Stimulated activated CD4-positive, alpha-beta T cell treated with anti-CD3 and anti-CD28 coated beads, TNF-alpha, amount 100 ng/mL, for 48 hours (primary cell): ENCODE measurements around the gene PROM2.
"Not testable (repeated sequence)": the region's sequence is repeated elsewhere in the genome, so short reads cannot be mapped to it uniquely, and the experiment has no call there.

Source experiments
- DNase-seq, 3 donors: peaks; one replicate each; pipeline ENCODE4 v3.0.0-alpha.2; 2020; ENCODE audit warnings: low read depth in 3 of 3

The PROM2 gene, protein sequence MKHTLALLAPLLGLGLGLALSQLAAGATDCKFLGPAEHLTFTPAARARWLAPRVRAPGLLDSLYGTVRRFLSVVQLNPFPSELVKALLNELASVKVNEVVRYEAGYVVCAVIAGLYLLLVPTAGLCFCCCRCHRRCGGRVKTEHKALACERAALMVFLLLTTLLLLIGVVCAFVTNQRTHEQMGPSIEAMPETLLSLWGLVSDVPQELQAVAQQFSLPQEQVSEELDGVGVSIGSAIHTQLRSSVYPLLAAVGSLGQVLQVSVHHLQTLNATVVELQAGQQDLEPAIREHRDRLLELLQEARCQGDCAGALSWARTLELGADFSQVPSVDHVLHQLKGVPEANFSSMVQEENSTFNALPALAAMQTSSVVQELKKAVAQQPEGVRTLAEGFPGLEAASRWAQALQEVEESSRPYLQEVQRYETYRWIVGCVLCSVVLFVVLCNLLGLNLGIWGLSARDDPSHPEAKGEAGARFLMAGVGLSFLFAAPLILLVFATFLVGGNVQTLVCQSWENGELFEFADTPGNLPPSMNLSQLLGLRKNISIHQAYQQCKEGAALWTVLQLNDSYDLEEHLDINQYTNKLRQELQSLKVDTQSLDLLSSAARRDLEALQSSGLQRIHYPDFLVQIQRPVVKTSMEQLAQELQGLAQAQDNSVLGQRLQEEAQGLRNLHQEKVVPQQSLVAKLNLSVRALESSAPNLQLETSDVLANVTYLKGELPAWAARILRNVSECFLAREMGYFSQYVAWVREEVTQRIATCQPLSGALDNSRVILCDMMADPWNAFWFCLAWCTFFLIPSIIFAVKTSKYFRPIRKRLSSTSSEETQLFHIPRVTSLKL

DNA sequence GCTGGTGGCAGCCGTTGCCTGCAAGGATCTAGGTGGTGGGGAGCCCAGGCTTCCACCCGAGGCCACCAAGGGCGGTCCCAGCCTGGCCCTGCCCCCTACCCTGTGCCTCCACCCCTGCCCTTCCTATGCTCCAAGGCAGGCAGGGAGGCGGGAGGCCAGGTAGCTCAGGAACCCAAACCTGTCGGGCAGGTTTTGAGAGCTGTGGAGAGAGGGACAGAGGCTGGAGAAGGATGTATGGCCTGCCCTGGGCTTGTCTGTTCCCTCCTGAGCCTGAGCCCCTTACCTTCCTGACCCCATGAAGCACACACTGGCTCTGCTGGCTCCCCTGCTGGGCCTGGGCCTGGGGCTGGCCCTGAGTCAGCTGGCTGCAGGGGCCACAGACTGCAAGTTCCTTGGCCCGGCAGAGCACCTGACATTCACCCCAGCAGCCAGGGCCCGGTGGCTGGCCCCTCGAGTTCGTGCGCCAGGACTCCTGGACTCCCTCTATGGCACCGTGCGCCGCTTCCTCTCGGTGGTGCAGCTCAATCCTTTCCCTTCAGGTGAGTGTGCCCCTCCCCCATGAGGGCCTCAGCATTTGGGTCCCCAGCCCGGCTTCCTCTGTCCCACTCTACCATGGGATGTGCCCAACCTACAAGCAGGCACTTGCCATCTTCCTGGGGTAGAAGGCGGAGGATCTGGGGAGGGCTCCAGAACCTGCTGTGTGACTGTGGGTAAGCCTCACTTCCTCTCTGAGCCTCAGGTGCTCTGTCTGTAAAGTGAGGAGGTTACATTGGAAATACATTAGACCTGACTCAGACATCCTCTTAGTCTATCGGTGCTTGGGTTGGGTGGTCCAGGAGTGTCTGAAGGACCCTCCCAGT lies at the start of gene PROM2:
Gene PROM2, plus strand, starts transcription at position 159 of the 860 bp plus-strand sequence. Its CDS starts 137 bp downstream, at position 296.
- DNase-seq = no peak

DNA sequence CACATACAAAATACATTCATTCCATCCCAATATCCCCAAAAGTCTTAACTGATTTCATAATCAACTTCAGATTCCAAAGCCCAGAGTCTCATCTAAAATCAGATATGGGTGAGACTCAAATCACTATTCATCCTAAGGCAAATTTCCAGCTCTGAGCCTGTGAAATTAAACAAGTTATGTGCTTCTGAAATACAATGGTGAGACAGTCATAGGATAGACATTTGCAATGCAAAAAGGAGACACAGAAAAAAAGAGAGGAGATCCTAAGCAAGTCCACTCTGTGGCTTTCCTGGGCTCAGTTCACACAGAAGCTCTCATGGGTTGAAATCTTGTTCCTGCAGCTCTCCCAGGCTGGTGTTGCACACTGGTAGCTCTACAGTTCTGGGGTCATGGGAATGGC lies 48.6 kb upstream of the PROM2 start:
- DNase-seq = no peak

DNA sequence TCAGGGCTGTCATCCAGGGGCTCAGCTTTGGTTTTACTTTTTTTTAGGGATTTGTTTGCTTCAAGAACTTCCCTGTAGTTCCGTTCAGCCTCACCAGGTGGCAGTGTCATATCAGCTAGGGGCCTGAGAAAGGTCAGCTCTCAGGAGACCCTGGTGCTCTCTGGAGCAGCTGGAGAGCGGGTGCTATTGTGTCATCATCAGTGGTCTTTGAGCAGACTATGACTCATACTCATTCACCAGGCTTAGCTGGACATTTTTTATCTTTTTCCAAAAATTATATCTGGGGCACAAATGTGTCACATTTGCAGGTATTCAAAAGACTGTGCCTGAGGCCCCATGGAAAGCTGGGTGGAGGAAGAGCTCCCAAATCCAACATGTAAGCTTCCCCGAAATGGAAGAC lies 42.5 kb upstream of the PROM2 start:
- DNase-seq = peak in 1 of 3 donors; percentile 11

DNA sequence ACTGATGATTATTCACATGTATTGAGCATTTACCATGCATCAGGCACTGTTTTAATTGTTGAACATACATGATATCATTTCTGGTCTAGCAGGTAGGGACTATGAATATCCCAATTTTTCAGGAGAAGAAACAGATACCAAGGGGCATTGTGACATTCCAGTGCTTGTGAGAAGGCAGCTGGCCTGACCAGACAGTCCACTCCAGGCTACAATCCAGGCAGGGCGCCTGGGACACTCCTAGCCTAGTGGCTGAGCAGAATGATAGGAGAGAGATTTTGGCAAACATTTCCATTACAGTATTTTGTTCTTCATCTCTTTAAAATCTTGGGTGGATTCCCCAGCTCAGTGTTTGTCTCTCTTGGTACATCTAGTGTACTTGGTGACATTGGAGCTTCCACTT lies 42.0 kb upstream of the PROM2 start:
- DNase-seq = no peak

DNA sequence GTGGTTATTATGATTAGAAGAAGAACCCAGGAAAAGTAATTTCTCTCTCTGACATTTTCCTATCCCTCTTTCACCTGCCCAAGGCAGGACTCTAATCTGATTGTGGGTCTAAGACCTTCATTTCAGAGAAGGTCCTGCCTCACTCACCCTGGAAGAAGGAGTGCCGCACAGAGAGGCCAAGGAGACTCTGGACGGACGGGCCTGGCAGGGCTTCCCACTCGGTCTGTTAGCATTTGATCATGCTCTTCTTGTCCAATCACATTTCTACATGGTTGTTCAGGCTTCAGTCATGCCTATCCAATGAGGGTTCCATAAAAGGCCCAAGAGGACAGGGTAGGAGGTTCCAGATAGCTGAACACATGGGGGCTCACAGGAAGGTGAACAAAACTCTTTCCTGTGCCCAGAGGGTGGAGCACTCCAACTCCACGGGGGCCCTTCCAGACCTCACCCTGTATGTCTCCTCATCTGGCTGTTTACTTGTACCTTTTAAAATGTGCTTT lies 39.9 kb upstream of the PROM2 start:
- no peak for DNase-seq

DNA sequence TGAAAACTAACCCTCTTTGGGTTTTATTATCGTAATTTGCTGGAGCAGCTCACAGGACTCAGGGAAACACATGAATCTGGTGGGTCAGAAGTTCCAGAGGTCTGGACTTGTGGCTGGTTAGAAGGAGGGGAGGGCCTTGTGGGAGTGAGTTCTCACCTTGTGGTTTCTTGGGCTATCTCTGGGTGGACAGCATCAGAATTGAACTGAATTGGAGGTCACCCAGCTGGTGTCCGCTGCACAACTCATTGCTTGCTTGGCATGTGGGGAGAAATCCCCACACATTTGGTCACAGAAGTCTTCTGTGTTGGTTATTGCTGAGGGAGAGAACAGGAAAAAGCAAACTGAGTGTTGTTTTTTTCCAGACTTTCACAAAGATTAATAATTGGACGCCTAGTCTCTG lies 39.4 kb upstream of the PROM2 start:
- no peak for DNase-seq

DNA sequence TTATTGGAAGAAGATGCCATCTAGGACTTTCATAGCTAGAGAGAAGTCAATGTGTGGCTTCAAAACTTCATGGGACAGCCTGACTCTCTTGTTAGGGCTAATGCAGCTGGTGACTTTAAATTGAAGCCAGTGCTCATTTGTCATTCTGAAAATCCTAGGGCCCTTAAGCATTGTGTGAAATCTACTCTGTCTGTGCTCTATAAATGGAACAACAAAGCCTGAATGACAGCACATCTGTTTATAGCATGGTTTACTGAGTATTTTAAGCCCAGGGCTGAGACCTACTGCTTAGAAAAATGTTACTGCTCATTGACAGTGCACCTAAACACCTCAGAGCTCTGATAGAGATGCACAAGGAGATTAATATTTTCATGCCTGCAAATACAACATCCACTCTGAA lies 36.1 kb upstream of the PROM2 start:
- no peak for DNase-seq

DNA sequence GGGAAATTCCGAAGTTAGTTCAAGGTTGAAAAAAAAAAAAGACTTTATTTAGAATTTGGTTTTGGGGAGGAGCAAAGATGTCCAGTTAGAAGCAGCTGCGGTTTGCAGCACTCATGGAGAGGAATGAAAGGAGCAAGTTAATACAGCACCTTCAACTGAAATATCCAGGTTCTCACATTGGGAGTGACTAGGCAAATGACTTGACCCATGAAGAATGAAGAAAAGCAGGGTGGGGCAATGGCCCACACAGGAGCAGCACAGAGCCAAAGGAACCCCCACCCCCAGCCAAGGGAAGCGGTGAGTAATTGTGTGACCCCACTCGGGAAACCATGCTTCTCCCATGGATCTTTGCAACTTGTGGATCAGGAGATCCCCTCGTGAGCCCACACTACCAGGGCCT lies 34.2 kb upstream of the PROM2 start:
- DNase-seq = no peak

DNA sequence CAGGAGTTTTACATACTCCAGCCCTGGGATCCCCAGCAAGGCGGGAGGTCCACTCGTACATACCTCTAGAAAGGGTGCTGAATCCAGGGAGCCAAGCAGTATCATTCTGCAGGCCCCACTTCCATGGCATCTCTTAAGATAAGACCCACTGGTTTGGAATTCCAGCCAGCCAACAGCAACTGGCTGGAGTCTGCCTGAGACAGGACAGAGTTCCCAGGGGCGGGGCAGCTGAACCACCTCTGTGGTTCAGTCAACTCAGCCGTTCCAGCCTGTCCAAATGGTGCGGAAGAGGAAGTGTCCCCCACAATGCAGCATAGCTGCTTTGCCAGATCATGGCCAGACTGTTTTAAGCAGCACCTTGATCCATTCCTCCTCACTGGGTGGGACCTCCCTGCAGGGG lies 33.7 kb upstream of the PROM2 start:
- no peak for DNase-seq

DNA sequence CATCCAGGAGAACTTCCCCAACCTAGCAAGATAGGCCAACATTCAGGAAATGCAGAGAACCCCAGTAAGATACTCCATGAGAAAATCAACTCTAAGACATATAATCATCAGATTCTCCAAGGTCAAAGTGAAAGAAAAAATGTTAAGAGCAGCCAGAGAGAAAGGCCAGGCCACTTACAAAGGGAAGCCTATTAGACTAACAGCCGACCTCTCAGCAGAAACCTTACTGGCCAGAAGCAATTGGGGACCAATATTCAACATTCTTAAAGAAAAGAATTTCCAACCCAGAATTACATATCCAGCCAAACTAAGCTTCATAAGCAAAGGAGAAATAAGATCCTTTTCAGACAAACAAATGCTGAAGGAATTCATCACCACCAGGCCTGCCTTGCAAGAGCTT lies 32.2 kb upstream of the PROM2 start:
- DNase-seq = not testable (repeated sequence)

DNA sequence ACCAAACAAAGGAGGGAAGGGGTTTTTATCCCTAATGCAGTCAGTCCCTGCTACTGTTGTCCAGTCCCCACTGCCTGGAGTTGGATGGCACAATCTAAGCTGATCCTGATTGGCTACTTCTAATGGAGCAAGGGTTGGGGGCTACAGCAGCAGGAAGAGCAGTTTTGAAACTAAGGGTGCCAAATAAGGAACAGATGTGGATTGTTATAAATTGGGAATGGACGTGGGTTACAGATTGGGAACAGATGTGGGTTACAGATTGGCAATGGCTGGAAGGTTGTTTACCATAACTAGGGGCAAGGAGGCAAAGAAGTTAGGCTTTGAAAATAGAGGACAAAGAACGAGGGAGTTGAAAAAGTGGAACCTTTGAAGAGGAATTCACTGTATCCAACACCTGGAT lies 16.0 kb upstream of the PROM2 start:
- DNase-seq = no peak

DNA sequence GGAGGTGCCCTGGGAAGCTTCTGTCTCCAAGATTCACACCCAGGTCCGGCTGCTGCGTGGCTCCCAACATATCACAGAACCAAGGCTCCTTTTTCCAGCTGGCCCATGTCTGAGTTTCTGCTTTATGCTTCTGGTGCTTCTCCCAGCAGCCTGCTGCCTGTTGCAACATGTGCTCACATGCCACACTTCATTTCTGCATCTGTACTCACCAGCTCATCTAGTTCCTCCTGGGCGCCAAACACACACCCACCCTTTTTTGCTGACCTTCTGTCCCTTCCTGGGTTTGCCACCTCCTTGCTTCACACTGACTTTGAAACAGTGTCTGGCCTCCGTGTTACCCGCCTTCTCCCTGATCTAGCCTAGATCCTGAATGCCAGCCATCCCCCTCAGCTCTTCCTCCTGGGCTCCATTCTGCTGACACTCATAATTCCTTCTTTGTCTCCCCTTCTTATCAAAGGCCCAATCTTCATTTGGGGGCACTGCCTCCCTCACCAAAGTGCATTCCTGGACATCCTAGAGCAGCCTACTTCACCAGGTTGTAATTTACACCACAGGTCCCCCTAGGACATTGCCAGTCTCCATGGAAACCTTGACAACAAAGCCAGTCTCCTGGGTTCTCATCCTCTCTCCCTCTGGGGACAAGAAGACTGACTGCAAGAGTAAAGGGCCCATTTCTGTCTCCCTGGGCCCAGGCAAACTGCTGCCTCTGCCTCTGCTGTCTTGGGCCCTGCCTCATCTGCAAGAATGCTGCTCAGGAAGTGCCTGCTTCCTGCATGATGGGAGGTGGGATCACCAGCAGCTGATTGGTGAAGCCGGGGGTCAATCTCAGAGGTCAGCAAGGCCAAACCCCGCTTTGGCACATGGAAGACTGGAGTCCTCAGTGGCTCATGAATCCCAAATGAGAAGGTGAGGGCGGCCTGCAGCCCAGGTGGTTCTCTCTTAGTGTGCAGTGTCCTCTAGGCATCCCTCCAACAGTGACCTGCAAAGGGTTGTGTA lies 13.9 kb upstream of the PROM2 start:
- no peak for DNase-seq

DNA sequence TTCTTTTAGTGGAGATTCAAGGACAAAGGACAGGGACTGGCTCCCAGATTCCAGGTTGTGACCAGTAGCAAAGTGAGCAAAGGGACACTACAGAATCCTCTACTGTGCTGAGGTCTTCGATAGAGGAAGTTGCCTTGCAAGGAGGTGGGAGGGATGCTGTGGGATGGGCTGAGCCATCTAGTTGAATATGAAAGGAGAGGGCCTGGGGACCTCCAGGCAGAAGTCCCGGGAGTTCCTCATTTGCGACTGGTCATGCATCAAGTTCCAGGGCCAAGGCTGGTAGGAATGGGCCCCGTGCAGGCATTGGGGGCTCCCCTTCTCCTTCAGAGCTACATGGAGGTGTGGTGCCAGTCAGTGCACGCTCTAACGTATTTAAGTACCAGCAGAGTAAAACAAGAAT lies 12.6 kb upstream of the PROM2 start:
- no peak for DNase-seq

DNA sequence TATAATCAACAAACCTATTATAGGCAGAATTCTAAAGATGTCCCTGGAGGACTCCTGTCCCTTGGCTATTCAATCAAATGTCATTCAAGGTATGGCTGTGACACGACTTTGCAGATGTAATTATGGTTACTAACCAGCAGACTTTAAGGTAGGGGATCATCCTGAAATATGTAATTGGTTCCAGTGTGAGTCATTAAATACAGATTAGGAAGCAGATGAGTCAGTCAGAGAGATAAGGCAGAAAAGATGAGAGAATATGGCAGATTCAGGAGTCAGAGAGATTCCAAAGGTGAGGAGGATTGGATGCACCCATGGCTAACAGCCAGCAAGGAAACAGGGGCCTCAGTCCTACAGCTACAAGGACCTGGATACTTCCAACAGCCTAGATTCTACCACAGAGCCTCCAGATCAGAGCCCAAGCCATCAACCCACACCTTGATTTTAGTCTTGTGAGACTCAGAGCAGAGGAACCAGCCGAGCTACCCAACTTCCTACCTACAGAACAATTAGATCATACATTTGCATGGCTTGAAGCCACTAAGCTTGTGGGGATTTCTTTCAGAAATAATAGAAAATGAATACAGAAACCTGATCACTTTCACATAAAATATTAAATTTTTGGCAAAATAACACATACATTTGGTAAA lies 11.2 kb upstream of the PROM2 start:
- no peak for DNase-seq

DNA sequence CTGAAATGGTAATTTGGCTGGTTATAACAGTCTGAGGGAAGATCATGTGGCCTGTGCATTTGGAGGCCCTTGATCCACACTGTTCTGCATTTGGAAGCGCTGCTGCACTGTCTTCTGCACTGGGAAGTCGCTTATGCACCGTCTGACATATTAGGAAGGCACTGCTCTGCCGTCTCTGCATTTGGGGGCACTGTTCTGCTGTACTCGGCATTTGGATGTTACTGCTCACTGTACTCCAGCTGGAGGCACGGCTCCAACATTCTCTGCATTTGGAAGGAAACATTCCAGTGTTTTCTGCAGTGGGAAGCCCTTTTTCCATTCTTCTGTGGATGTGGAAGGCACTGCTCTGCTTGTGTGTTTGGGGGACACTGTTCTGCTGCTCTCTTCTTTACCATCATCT lies 9.6 kb upstream of the PROM2 start:
- no peak for DNase-seq

DNA sequence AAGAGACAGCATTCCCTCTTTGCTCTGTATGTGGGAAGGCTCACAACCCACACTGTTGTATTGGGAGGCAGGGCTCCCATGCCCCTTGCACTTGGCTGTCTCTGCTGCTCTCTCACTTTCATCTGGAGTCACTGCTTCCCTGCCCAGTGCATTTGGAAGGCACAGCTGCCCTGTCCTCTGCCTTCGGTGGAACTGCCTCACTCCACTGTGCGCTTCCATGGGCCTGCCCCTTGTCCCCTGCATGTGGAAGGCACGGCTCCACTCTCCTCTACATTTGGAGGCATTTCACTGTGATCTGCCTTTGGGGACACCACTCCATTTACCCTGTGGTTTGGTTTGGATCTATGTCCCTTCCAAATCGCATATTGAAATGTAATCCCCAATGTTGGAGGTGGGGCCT lies 9.1 kb upstream of the PROM2 start:
- DNase-seq = no peak

DNA sequence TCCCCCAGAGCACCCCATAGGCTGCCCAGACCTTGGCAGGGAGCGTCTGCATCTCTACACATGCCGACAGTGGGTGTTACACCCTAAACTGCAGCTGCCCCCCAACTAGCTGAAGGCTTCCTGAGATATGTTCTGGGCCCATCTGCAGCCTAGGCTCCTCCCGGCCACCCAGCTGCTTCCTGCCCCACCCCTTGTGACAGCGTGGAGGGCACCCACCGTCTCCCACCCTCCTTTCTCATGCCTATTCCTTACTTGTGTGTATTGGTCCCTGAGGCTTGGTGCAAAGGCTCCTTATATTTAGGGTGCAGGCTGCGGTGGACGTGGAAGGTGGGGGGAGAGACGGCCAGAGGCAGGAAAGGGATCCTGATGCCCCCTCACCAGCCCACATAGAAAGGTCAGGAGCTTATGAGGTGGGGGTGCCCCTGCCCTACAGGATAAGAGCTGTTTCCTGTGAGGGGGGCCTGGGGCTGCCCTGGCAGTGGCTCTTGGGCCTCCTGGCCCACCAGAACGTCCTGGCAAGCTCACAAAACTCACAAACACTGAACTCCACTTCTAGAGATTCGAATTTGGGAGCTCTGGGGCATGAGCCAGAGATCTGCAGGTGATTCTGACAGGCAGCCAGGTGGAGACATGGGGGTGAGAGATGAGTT lies 7.3 kb upstream of the PROM2 start:
- no peak for DNase-seq

DNA sequence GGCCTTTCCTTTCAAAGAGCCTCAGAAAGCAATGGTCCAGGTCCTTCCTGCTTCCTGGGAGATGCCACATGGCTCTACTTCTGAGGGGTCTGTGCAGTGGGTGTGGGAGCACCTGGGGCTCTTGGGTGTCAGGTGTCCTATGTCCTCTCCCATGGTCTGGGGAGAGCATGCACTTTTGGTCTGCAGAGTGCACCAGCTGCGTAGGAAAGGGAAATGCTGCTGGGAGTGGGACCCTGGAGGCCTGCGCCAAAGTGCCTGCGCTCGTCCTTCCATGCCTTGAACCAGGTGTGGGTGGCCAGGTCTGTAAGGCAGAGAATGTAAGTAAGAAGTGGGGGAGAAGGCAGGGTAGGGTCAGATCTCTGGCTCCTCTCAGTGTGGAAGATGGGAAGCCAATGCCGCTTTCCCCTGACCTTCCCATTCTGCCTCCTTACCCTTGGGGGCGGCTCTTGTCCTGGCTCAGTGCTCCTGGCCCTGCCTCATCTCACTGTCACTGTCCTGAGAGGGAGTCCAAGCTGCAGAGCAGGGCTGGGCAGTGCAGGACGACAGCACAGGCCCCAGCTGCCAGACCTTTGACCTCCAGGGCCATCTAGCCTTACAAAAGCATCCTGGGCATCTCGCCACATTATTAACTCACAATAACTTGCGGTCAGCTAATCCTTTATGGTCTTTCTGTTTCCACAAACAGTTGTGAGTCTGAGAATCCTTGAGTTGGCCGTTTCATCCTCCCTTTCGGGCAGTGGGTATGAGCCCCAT lies 6.6 kb upstream of the PROM2 start:
- no peak for DNase-seq
